ENCODE data around the gene DEPDC5.
A peak's percentile ranks its signal among the peaks of the same experiment; 100 is the strongest.
"Not testable (repeated sequence)": the region's sequence is repeated elsewhere in the genome, so short reads cannot be mapped to it uniquely, and the experiment has no call there.

Gene DEPDC5

GRCh38 chr22:31753634-31754501, at the start of gene DEPDC5:
Gene DEPDC5, plus strand, starts transcription at chr22:31754019. Its CDS starts 903 bp downstream, at chr22:31754922.
- DNase-seq (ENCODE audit: low read depth) = peak; percentile 72

GRCh38 chr22:31707519-31707918, 46.3 kb upstream of the DEPDC5 start:
- no peak for DNase-seq (ENCODE audit: low read depth)

DNA sequence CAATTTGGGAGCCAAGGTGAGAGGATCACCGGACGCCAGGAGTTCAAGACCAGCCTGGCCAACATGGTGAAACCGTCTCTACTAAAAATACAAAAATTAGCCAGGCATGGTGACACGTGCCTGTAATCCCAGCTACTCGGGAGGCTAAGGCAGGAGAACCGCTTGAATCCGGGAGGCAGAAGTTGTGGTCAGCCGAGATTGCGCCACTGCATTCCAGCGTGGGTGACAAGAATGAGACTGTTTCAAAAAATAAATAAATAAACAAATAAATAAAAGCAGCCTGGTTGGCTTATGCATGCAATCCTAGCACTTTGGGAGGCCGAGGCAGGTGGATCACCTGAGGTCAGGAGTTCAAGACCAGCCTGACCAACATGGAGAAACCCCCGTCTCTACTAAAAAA, 42.6 kb upstream of the DEPDC5 start:
- DNase-seq (ENCODE audit: low read depth) = not testable (repeated sequence)

GRCh38 chr22:31715147-31715778, 38.6 kb upstream of the DEPDC5 start:
- DNase-seq (ENCODE audit: low read depth) = no peak

DNA sequence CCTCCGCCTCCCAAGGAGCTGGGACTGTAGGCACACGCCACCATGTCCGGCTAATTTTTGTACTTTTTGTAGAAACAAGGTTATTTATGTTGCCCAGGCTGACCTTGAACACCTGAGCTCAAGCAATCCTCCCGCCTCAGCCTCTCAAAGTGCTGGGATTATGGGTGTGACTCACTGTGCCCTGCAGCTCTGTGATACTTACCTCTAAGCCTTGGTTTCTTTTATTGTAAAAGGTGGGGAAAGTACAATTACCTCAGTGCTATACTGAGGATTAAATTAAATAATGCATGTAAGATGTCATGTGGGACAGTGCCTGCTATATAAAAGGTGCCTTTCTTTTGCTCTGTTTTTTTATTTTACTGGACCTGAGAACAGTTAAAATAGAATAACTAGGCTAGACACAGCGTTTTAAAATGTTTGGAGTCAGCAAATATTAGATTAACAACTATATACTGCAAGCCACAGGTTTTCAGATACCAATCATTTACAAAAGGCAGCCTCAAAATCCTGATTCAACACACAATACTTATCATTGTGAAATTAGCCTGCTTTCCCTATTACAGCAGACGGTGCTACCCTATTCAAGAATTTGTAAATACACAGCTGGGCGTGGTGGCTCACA, 33.9 kb upstream of the DEPDC5 start:
- DNase-seq (ENCODE audit: low read depth) = no peak

GRCh38 chr22:31723723-31724122, 30.1 kb upstream of the DEPDC5 start:
- DNase-seq (ENCODE audit: low read depth) = no peak

DNA sequence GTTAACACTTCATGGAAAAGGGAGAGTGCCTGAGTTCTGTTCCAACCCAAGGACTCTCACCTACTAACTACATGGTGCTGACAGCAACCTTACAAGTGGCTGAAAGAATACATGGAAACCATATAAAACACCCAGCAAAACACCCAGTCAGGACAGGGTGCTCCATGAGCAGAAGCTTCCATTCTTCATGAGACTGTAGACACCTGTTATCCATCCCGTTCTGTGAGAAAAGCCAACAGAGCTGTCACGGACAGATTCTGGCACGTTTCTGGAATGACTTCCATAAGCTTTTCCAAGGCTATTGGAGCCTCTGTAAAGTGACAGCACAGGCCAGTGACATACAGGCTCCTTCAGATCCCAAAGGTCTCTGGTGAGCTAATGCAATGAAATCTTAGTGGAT, 27.1 kb upstream of the DEPDC5 start:
- no peak for DNase-seq (ENCODE audit: low read depth)

- DNase-seq (ENCODE audit: low read depth) = no peak
Observed at GRCh38 chr22:31728857-31729256, 25.0 kb upstream of the DEPDC5 start.

- DNase-seq (ENCODE audit: low read depth) = no peak
Observed at GRCh38 chr22:31730344-31730711, 23.5 kb upstream of the DEPDC5 start.

GRCh38 chr22:31732089-31732829, 21.6 kb upstream of the DEPDC5 start:
- no peak for DNase-seq (ENCODE audit: low read depth)

DNA sequence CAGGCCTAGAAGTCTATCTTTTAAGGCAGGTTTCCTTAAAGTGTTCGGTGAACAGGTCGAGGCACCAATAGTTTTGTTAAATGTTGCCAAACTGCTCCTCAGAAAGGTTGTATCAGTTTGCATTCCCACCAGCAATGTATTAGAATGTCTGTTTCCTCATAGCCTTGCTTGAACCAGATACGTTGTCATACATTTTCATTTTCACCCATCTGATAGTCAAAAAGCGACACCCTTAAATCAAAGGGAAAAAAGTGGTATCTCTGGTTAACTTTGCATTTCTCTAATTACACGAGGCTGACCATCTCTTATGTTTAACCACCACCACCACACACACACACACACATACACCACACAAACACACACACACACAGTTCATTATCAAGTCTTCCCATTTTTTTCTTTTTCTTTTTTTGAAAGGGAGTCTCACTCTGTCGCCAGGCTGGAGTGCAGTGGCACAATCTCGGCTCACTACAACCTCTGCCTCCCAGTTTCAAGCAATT, 20.2 kb upstream of the DEPDC5 start:
- no peak for DNase-seq (ENCODE audit: low read depth)

DNA sequence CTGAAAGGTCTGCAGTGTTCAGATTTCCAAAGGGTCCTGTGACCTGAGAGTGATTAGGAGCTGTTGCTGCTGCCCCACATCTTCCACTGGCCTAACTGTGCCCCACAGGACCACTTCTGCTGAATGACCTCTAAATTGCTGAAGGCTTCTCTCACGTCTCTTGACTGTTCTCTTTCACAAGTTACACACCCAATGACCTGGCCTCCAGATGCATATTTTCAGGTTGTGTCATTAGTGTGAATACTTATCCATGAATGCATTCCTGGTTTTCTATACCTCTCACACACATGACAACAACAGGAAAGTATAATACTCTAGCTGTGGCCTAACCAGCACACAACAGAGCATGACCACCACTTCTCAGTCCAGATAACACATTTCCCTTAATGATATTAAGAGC, 19.3 kb upstream of the DEPDC5 start:
- DNase-seq (ENCODE audit: low read depth) = peak; percentile 46

DNA sequence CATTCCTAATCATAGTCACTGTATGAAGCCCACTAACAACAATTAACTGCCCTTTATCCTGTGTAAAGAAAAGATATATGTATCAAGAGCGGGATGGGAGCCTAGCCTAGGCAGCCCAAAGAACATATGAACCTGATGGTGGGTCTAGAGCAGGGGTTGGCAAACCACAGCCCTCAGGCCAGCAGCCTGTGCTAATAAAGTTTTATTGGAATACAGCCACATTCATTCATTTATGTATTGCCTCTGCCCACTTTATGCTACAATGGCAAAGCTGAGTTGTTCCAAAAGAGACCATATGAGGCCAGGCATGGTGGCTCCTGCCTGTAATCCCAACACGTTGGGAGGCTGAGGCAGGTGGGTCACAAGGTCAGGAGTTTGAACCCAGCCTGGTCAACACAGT, 17.4 kb upstream of the DEPDC5 start:
- DNase-seq (ENCODE audit: low read depth) = no peak

DNA sequence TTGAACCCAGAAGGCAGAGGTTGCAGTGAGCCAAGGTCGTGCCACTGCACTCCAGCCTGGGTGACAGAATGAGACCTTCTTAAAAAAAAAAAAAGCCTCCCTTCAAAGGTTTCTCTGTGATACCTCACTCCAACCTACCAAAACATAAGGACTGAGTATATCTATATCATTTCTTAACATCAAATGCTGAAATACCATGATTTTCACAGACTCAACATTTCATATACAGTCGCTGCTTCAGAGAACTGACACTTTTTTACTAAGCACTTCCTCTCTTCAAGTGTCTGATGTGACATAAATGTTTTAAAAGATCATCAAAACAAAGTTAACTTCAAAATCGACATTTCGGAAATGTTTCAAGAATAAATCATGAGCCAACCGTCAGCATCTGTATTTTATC, 15.9 kb upstream of the DEPDC5 start:
- DNase-seq (ENCODE audit: low read depth) = no peak

DNA sequence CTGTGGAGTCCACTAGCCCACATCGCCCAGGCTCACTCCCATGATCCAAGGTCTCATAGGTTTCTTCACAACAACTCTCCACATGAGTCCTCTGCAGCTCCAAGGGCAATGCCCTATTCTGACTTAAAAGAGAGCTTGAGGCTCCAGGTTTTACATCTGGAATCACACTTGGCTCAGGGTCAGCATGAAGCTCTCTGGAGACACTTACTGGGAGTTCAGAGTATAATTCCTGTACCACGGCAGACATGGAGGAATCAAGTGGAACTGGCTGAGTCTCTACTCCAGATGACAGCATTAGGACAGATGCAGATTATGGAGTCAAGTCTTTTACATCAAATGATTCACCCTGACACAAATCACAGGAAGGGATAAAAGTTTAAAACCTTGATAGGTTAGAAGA, 15.3 kb upstream of the DEPDC5 start:
- DNase-seq (ENCODE audit: low read depth) = no peak

DNA sequence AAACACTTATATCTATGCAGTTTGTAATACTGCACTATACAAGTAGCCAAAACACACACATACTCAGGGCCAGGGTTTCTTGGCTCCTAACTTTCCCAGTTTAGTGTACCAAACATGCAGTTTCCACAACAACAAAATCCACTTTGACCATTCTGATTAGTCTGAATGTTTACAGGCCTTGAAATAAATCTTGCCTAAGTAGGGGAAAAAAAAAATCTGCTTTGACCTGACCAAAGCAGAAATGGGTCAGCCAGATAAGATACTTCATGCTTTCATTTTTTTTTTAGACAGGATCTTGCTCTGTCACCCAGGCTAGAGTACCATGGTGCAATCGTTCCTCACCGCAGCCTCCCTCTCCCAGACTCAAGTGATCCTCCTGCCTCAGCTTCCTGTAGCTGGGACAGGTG, 14.0 kb upstream of the DEPDC5 start:
- DNase-seq (ENCODE audit: low read depth) = no peak

- not testable (repeated sequence) for DNase-seq (ENCODE audit: low read depth)
Observed at GRCh38 chr22:31740314-31740713, 13.5 kb upstream of the DEPDC5 start.

DNA sequence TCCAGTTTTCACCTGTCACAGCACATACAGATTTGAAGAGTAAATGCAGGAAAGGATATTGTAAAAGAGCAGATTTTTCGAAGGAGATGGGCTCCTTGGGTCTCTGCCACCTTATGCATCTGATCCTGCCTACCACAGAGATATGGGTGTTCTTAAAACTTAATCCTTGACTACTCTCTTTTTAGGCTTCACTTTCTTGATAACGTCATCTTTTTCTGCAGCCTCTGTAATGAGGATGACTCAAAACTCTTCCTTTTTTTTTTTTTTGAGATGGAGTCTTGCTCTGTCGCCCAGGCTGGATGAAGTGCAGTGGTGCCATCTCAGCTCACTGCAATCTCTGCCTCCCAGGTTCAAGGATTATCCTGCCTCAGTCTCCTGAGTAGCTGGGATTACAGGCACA, 11.7 kb upstream of the DEPDC5 start:
- no peak for DNase-seq (ENCODE audit: low read depth)

GRCh38 chr22:31742682-31743081, 11.1 kb upstream of the DEPDC5 start:
- no peak for DNase-seq (ENCODE audit: low read depth)

- no peak for DNase-seq (ENCODE audit: low read depth)
Observed at GRCh38 chr22:31743871-31744270, 9.9 kb upstream of the DEPDC5 start.

GRCh38 chr22:31747441-31747840, 6.4 kb upstream of the DEPDC5 start:
- no peak for DNase-seq (ENCODE audit: low read depth)

GRCh38 chr22:31748490-31748889, 5.3 kb upstream of the DEPDC5 start:
- no peak for DNase-seq (ENCODE audit: low read depth)
